A549 treated with AZD2906 at 1 μM for 4 hours (cell line): ENCODE measurements around the gene ST6GALNAC5. TPM values are rescaled to one million over a fixed set of nuclear protein-coding genes. Genes with fewer than 3 reads are reported as not detected.

Experiments used
- total RNA-seq: library from RNA; stranded (reverse); fragments of 200-300 nt; extraction: Qiagen RNA extraction; gene quantifications from 5 replicates; pipeline ENCODE4 v1.2.3, GENCODE V29; 2022

ST6GALNAC5 gene
- 0.09 to 0.22 TPM (median 0.11 TPM) in 5 replicates for total RNA-seq

DNA sequence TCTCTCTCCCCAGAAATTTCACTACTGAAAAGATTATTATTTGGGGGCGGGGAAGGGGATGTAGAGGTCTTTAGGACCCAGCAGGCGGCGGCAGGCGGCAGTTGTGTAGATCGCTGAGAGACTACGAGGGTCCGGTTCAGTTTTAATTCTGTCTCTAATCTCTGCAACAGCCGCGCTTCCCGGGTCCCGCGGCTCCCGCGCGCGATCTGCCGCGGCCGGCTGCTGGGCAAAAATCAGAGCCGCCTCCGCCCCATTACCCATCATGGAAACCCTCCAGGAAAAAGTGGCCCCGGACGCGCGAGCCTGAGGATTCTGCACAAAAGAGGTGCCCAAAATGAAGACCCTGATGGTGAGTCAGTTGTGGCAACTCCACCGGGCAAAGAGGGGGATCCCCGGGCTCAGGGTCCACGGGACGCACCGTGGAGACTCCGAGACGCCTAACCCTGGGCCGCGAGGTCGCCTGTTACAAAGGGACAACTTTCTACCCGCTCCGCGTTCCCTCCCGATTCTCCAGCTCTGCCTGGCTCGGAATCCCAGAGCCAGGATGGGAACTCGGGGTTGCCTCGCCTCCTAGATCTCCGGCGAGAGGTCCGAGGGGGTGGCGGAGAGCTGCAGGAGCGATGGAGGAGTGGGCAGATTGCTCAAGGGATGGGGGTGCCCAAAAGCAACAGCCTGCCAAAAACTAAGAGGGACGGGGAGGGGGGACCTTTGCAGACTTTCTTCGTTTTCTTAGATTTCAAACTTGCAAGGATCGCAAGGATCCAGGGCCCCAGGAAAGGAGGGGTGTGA, at the start of gene ST6GALNAC5:
Gene ST6GALNAC5 (plus strand): TSS at position 139 of the 789 bp plus-strand sequence.

